ENCODE measurements around the gene SCN5A.
A peak's percentile ranks its signal among the peaks of the same experiment; 100 is the strongest.

The SCN5A gene

DNA sequence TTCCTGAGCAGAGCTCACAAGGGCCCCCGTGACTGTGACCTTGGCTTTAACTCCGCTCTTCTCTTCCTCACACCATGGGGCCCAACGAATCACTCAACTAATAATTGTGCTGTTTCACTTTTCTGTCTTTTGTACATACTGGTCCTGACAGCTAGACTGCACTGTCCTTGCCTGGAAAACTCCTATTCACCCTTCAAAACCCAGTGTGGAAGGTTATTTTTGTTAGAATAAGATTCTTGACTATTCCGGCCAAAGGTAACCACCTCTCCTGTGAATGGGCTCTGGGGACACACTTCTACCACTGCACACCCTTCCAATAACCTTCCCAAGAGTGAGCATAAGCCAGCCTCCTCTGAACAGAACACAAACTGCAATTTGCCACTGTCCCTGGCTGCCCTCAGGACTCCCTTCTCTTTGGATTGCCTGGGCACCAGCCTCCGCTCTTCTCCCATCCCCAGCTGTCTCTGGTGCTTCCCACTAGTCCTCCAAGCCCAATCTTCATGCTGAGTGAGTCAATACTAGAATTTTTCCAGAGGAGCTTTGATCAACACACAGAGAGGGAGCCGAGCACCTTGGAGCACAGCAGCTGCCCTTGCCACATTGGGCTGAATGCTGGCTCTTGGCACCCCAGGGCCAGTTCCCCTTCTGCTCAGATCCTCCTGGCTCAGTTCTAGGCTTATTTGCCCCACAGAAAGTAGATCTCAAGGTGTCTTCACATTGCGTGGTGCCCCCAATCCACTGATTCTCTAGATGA is 2.1 kb downstream of the SCN5A start:
- DNase-seq (ENCODE audit: low read depth, low spot score) = peak; percentile 1

DNA sequence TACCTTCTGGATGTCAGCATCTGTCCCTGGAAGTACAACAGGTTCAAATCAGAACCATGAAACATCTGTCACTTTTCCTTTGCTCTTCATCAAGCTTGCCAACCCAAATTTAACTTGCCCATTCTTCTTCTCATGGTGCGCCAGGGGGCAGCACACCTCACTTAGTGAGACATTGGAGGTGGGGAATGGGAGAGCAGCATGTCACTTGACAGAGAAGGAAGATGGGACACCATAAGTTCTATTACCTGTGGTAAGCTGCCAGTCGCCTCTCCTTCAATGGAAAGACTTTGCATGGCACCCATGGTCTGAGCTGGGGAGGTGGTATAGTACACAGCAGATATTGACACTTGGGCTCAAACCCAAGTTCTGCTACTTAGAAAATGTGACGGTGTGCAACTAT is 2.9 kb downstream of the SCN5A start:
- no peak for DNase-seq (ENCODE audit: low read depth, low spot score)

DNA sequence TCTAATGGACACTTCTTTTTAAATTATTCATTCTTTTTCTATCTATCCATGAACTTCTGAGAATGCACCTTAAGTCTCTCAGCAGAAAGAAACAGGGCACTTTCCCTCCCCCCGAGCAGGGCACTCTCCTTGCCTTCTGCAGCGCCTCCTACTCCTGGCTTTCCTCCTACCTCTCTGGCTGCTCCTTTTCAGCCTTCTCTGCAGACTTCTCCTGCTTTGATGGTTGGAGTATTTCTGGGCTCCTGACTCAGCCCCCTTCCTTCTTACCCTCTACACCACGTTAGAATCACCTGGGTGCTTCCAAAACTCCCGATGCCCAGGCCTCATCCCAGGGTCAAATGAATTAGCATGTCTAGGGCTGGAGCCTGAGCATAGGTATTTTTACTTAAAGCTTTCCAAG is 3.4 kb downstream of the SCN5A start:
- DNase-seq (ENCODE audit: low read depth, low spot score) = no peak

GRCh38 chr3:38645601-38646000 is 3.9 kb downstream of the SCN5A start:
- no peak for DNase-seq (ENCODE audit: low read depth, low spot score)

- no peak for DNase-seq (ENCODE audit: low read depth, low spot score)
Observed at GRCh38 chr3:38645076-38645475, 4.4 kb downstream of the SCN5A start.

- DNase-seq (ENCODE audit: low read depth, low spot score) = no peak
Observed at GRCh38 chr3:38644662-38645053, 4.8 kb downstream of the SCN5A start.

- DNase-seq (ENCODE audit: low read depth, low spot score) = no peak
Observed at GRCh38 chr3:38644016-38644661, 5.3 kb downstream of the SCN5A start.

- DNase-seq (ENCODE audit: low read depth, low spot score) = no peak
Observed at GRCh38 chr3:38643592-38643991, 5.9 kb downstream of the SCN5A start.

- no peak for DNase-seq (ENCODE audit: low read depth, low spot score)
Observed at GRCh38 chr3:38643090-38643489, 6.4 kb downstream of the SCN5A start.

GRCh38 chr3:38641461-38642110 is 7.9 kb downstream of the SCN5A start:
- DNase-seq (ENCODE audit: low read depth, low spot score) = no peak

- peak; percentile 92 for DNase-seq (ENCODE audit: low read depth, low spot score)
Observed at GRCh38 chr3:38640661-38641452, 8.6 kb downstream of the SCN5A start.

GRCh38 chr3:38638354-38638753 is 11.1 kb downstream of the SCN5A start:
- DNase-seq (ENCODE audit: low read depth, low spot score) = no peak

DNA sequence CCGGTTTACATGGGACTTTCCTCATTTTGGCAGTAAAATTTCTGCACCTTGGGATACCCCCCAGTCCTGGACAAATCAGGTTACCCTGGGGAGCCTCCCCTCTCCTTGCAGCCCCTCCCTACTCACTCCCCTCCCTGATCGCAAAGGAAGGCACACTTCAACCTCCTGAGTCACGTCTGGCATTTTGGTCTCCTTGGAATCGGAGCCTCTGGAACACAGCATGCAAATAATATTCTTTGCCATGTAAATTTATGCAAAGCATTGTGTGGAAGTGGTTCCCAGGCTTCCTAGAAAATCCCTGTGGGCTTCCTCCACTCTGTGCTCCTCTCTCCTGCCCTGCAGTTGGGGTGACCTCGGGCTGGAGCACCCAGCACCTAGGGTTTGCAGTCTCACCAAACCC is 11.6 kb downstream of the SCN5A start:
- no peak for DNase-seq (ENCODE audit: low read depth, low spot score)

DNA sequence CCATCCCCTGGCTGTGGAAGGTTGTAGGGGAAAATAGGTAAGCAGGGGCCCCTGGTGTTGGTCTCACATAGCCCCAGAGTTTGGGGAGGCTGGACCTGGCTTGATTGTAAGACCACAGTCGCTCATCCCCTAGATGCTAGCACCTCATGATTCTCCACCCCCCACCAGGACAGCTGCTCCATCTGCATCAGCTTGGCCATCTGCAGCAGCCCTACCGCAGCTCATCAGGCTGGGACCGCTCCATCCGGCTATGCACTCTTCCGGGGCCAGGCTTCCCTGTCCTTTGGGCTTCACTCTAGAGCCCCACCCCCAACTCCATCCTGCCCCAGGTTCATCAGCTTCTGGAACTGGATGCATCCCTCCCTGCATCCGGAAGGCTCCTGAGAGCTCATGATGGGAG is 12.6 kb downstream of the SCN5A start:
- no peak for DNase-seq (ENCODE audit: low read depth, low spot score)

- DNase-seq (ENCODE audit: low read depth, low spot score) = peak; percentile 32
Observed at GRCh38 chr3:38636464-38636863, 13.0 kb downstream of the SCN5A start.

- DNase-seq (ENCODE audit: low read depth, low spot score) = no peak
Observed at GRCh38 chr3:38634111-38634510, 15.4 kb downstream of the SCN5A start.

DNA sequence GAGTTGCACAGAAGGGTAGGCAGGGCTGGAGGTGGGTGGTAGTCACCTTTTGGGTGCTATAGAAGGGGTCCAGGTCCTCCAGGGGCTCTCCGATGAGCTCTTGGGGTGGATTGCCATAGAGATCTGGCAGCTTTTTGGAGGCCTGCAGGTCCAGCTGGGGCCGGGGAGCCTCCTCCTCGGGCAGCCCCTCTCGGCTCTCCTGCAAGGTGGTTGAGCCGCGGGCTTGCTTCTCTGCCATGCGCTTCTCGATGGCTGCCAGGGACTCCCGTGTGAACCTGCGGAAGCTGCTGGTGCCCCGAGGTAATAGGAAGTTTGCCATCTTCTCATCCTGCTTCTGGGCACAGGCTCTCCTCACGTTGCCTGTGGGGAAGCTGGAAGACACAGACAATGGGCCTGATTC is 16.5 kb downstream of the SCN5A start:
- no peak for DNase-seq (ENCODE audit: low read depth, low spot score)

GRCh38 chr3:38630606-38631005 is 18.9 kb downstream of the SCN5A start:
- DNase-seq (ENCODE audit: low read depth, low spot score) = no peak

GRCh38 chr3:38630070-38630469 is 19.4 kb downstream of the SCN5A start:
- DNase-seq (ENCODE audit: low read depth, low spot score) = no peak

GRCh38 chr3:38628835-38629234 is 20.7 kb downstream of the SCN5A start:
- DNase-seq (ENCODE audit: low read depth, low spot score) = no peak

- peak; percentile 69 for DNase-seq (ENCODE audit: low read depth, low spot score)
Observed at GRCh38 chr3:38627956-38628355, 21.5 kb downstream of the SCN5A start.

DNA sequence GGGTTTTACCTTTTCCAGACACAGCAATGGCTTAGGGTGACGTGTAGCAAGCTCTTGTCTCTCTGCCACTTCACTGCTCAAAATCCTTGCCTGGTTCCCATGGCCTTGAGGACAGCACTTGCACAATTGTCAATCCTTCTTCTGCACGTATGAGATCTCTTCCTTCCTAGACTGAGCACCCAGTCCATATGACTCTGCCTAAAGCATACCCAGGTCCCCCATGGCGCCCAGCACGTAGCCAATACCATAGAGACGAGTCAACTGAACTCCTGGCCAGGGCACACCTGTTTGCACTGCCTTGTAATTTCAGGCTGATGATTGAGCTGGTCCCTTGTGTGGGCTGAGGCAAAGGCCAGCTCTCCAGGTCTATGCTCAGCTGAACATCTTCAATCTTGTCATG is 23.3 kb downstream of the SCN5A start:
- no peak for DNase-seq (ENCODE audit: low read depth, low spot score)

Measured in ELF-1 (cell line).